NCI-H1105 treated with DMSO at 0.1 percent for 48 hours (cell line): Measurements from ENCODE around the gene COL4A2.
"Not testable (repeated sequence)": the region's sequence is repeated elsewhere in the genome, so short reads cannot be mapped to it uniquely, and the experiment has no call there.

ENCODE experiments used
- DNase-seq: peaks from one replicate; lab custom pipeline; 2025; lab: John Stamatoyannopoulos, UW

COL4A2 gene

GRCh38 chr13:110496281-110496680 lies 189.2 kb downstream of the COL4A2 start:
- no peak for DNase-seq

GRCh38 chr13:110497003-110497402 lies 189.9 kb downstream of the COL4A2 start:
- no peak for DNase-seq

- not testable (repeated sequence) for DNase-seq
These were observed 190.8 kb downstream of the COL4A2 start for GRCh38 chr13:110497896-110498295.

- no peak for DNase-seq
These were observed 191.2 kb downstream of the COL4A2 start for GRCh38 chr13:110498327-110498726.

GRCh38 chr13:110498765-110499164 lies 191.7 kb downstream of the COL4A2 start:
- DNase-seq, result no peak

- DNase-seq, result peak; percentile 98
These were observed 192.7 kb downstream of the COL4A2 start for GRCh38 chr13:110499621-110500281.

- DNase-seq, result no peak
These were observed 193.3 kb downstream of the COL4A2 start for GRCh38 chr13:110500341-110500740.

- DNase-seq, result no peak
These were observed 194.1 kb downstream of the COL4A2 start for GRCh38 chr13:110501188-110501587.

- no peak for DNase-seq
These were observed 196.2 kb downstream of the COL4A2 start for GRCh38 chr13:110503037-110503901.

GRCh38 chr13:110503979-110504499 lies 197.0 kb downstream of the COL4A2 start:
- DNase-seq, result no peak

GRCh38 chr13:110505594-110505993 lies 198.5 kb downstream of the COL4A2 start:
- no peak for DNase-seq

- DNase-seq, result no peak
These were observed 199.3 kb downstream of the COL4A2 start for GRCh38 chr13:110506396-110506795.

- DNase-seq, result peak; percentile 77
These were observed 199.9 kb downstream of the COL4A2 start for GRCh38 chr13:110506859-110507566.

GRCh38 chr13:110507678-110508381 lies 200.7 kb downstream of the COL4A2 start:
- no peak for DNase-seq

- peak; percentile 68 for DNase-seq
These were observed 202.4 kb downstream of the COL4A2 start for GRCh38 chr13:110509478-110509926.

- DNase-seq, result no peak
These were observed 203.1 kb downstream of the COL4A2 start for GRCh38 chr13:110509971-110510786.

GRCh38 chr13:110511509-110512181 lies 204.6 kb downstream of the COL4A2 start:
- no peak for DNase-seq

GRCh38 chr13:110512198-110512740 lies 205.2 kb downstream of the COL4A2 start:
- DNase-seq, result no peak

- no peak for DNase-seq
These were observed 209.4 kb downstream of the COL4A2 start for GRCh38 chr13:110516500-110516899.
